ENCODE results near the gene SSH3. TPM values are rescaled to one million over a fixed set of nuclear protein-coding genes. Genes with fewer than 3 reads are reported as not detected.

The SSH3 gene
- total RNA-seq, 3 donors from 2014 or later (not counting 1 experiment from before 2014, with no cell fraction given): 34.3 to 42.7 (median 38.1) TPM

DNA sequence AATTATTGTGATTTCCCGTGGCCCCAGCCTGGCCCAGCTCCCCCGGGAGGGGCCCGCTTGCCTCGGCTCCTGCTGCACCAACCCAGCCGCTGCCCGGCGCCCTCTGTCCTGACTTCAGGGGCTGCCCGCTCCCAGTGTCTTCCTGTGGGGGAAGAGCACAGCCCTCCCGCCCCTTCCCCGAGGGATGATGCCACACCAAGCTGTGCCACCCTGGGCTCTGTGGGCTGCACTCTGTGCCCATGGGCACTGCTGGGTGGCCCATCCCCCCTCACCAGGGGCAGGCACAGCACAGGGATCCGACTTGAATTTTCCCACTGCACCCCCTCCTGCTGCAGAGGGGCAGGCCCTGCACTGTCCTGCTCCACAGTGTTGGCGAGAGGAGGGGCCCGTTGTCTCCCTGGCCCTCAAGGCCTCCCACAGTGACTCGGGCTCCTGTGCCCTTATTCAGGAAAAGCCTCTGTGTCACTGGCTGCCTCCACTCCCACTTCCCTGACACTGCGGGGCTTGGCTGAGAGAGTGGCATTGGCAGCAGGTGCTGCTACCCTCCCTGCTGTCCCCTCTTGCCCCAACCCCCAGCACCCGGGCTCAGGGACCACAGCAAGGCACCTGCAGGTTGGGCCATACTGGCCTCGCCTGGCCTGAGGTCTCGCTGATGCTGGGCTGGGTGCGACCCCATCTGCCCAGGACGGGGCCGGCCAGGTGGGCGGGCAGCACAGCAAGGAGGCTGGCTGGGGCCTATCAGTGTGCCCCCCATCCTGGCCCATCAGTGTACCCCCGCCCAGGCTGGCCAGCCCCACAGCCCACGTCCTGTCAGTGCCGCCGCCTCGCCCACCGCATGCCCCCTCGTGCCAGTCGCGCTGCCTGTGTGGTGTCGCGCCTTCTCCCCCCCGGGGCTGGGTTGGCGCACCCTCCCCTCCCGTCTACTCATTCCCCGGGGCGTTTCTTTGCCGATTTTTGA lies 17.5 kb upstream of the SSH3 start:
- Histone ChIP-seq H3K27ac (ENCODE audit: low read length) (peak overlapping the region; percentile 97), H3K36me3 (ENCODE audit: control insufficient read depth, insufficient read depth, low read length) (peaks cover 65% of the 10 kb centered on the region), H3K9me3 (ENCODE audit: control insufficient read depth, insufficient read depth, low read length) (no peaks in the 10 kb centered on the region), H3K4me3 (ENCODE audit: low read length) (no peak overlapping the region), H3K27me3 (ENCODE audit: control insufficient read depth, insufficient read depth, low read length) (no peaks in the 10 kb centered on the region), H3K4me1 (ENCODE audit: control insufficient read depth, insufficient read depth, low read length) (peaks cover 91% of the 10 kb centered on the region)
- Mint-ChIP-seq H3K9me3 (no peaks in the 10 kb centered on the region), H3K4me1 (peaks cover 35 to 51% of the 10 kb centered on the region in 2 donors), H3K4me3 (peak overlapping the region; percentile 89), H3K27ac (peak overlapping the region; percentile 100), H3K27me3 (ENCODE audit: low read depth in 2 of 2) (no peaks in the 10 kb centered on the region), H3K36me3 (no peaks in the 10 kb centered on the region)
- DNase-seq: peak; percentile 67 to 74
- 33% methylated on average over 37 of the region's 39 CpGs for WGBS (ENCODE audit: insufficient coverage)
- intact Hi-C loops (cut with micrococcal nuclease): loop anchor here (5.0 kb wide), 2 partner anchors 34 to 86 kb away; partner anchors contain the start of gene CLCF1
- ATAC-seq: peak; percentile 20 to 30 (median 24)
- no peak for TF ChIP-seq CTCF (IDR thresholded peaks at IDR 0.05)

- Mint-ChIP-seq H3K4me1 (peaks cover 35 to 53% of the 10 kb centered on the region in 2 donors), H3K9me3 (no peaks in the 10 kb centered on the region), H3K4me3 (peak overlapping the region; percentile 89), H3K27me3 (ENCODE audit: low read depth in 2 of 2) (no peaks in the 10 kb centered on the region), H3K27ac (peak overlapping the region; percentile 100), H3K36me3 (no peaks in the 10 kb centered on the region)
- Histone ChIP-seq H3K4me1 (ENCODE audit: control insufficient read depth, insufficient read depth, low read length) (peaks cover 91% of the 10 kb centered on the region), H3K27me3 (ENCODE audit: control insufficient read depth, insufficient read depth, low read length) (no peaks in the 10 kb centered on the region), H3K27ac (ENCODE audit: low read length) (peak overlapping the region; percentile 97), H3K9me3 (ENCODE audit: control insufficient read depth, insufficient read depth, low read length) (no peaks in the 10 kb centered on the region), H3K4me3 (ENCODE audit: low read length) (no peak overlapping the region), H3K36me3 (ENCODE audit: control insufficient read depth, insufficient read depth, low read length) (peaks cover 63% of the 10 kb centered on the region)
- DNase-seq: peak in 1 of 2 donors; percentile 49
- 23% methylated on average over 8 of the region's 8 CpGs for WGBS (ENCODE audit: insufficient coverage)
- intact Hi-C loops (cut with micrococcal nuclease): loop anchor here (5.0 kb wide), 2 partner anchors 34 to 86 kb away; partner anchors contain the start of gene CLCF1
- no peak for TF ChIP-seq CTCF (IDR thresholded peaks at IDR 0.05)
- ATAC-seq: peak in 1 of 3 donors; percentile 1
These were observed 16.6 kb upstream of the SSH3 start for GRCh38 chr11:67286621-67287333.

GRCh38 chr11:67287355-67288197 lies 15.8 kb upstream of the SSH3 start:
- Histone ChIP-seq H3K4me1 (ENCODE audit: control insufficient read depth, insufficient read depth, low read length) (peaks cover 88% of the 10 kb centered on the region), H3K9me3 (ENCODE audit: control insufficient read depth, insufficient read depth, low read length) (no peaks in the 10 kb centered on the region), H3K36me3 (ENCODE audit: control insufficient read depth, insufficient read depth, low read length) (peaks cover 62% of the 10 kb centered on the region), H3K4me3 (ENCODE audit: low read length) (peak overlapping the region; percentile 3), H3K27ac (ENCODE audit: low read length) (peak overlapping the region; percentile 97), H3K27me3 (ENCODE audit: control insufficient read depth, insufficient read depth, low read length) (no peaks in the 10 kb centered on the region)
- no peak for TF ChIP-seq CTCF (IDR thresholded peaks at IDR 0.05)
- 35% methylated on average over 14 of the region's 14 CpGs for WGBS (ENCODE audit: insufficient coverage)
- Mint-ChIP-seq H3K9me3 (no peaks in the 10 kb centered on the region), H3K27ac (peak overlapping the region; percentile 100), H3K27me3 (ENCODE audit: low read depth in 2 of 2) (no peaks in the 10 kb centered on the region), H3K4me1 (peaks cover 39 to 53% of the 10 kb centered on the region in 2 donors), H3K36me3 (no peaks in the 10 kb centered on the region), H3K4me3 (peak overlapping the region; percentile 89)
- intact Hi-C loops (cut with micrococcal nuclease): loop anchor here (1.0 to 5.0 kb wide), 6 partner anchors 10 to 85 kb away; partner anchors contain the start of genes CLCF1 and SSH3
- no peak for ATAC-seq
- DNase-seq: peak in 1 of 2 donors; percentile 77
